Sigmoid colon (tissue), 4 donors: ENCODE results near the gene MDM2.

Source experiments
- CTCF ChIP-seq, 4 experiments: fragments of 450-650 bp in 3 of 4; fragments of 200-600 bp in 1 of 4; IDR thresholded peaks; one replicate each; pipeline ENCODE4 v1.5.1; 2016 to 2019; ENCODE audit warnings: antibody characterized with exemption in 4 of 4, mild to moderate bottlenecking in 3 of 4, moderate library complexity in 2 of 4
- EP300 ChIP-seq, 4 donors: sonication (generic); formaldehyde crosslinking; IDR thresholded peaks; one replicate each; pipeline ENCODE4 v1.6.1; 2017; ENCODE audit warnings: antibody characterized with exemption in 4 of 4
- POLR2A ChIP-seq, 2 donors: fragments of 450-650 bp; IDR thresholded peaks; one replicate each; pipeline ENCODE4 v1.6.1; 2016; ENCODE audit warnings: antibody characterized with exemption in 2 of 2, mild to moderate bottlenecking in 2 of 2, moderate library complexity in 2 of 2

- no peak for TF ChIP-seq CTCF (IDR thresholded peaks at IDR 0.05)
- TF ChIP-seq EP300 (IDR thresholded peaks at IDR 0.05), result no peak
- no peak for TF ChIP-seq POLR2A (IDR thresholded peaks at IDR 0.05)
Observed at GRCh38 chr12:68882251-68882964, 74.4 kb downstream of the MDM2 start.
